Aorta (tissue), 5 donors: Measurements from ENCODE around the gene ZFAND3. TPM values are rescaled to one million over a fixed set of nuclear protein-coding genes. Genes with fewer than 3 reads are reported as not detected.
"Not testable (repeated sequence)": the region's sequence is repeated elsewhere in the genome, so short reads cannot be mapped to it uniquely, and the experiment has no call there.

Experiments
- ATAC-seq: fragments of 200-7000 bp; cut with Tn5 transposase; one replicate; pipeline ENCODE4 v1.9.1; 2022; ENCODE audit warnings: moderate library complexity; ENCODE audit not compliant: low FRiP score
- DNase-seq, 2 donors: peaks; one replicate each; pipeline ENCODE4 v3.0.0-alpha.2; 2020
- H3K27ac ChIP-seq, 2 donors: one replicate each; pipeline ENCODE4 v1.5.1; 2013; ENCODE audit warnings: low read length in 2 of 2, mild to moderate bottlenecking in 2 of 2, moderate library complexity in 2 of 2, control low read depth in 1 of 2, inconsistent platforms in 1 of 2, low read depth in 1 of 2
- H3K27me3 ChIP-seq, 2 donors: one replicate each; pipeline ENCODE4 v1.6.1; 2013; ENCODE audit warnings: control low read depth in 1 of 2, low read length in 1 of 2, mild to moderate bottlenecking in 1 of 2, moderate library complexity in 1 of 2; ENCODE audit not compliant: insufficient read depth in 2 of 2, control insufficient read depth in 1 of 2
- H3K36me3 ChIP-seq, 2 donors: one replicate each; pipeline ENCODE4 v1.6.1; 2013; ENCODE audit warnings: control low read depth in 1 of 2, low read length in 1 of 2, mild to moderate bottlenecking in 1 of 2; ENCODE audit not compliant: insufficient read depth in 2 of 2, control insufficient read depth in 1 of 2
- H3K4me1 ChIP-seq, 2 donors: one replicate each; pipeline ENCODE4 v1.6.1; 2013; ENCODE audit warnings: low read length in 2 of 2, control low read depth in 1 of 2, mild to moderate bottlenecking in 1 of 2, moderate library complexity in 1 of 2; ENCODE audit not compliant: insufficient read depth in 2 of 2, control insufficient read depth in 1 of 2
- H3K4me3 ChIP-seq, 2 donors: one replicate each; pipeline ENCODE4 v1.5.1; 2013; ENCODE audit warnings: low read length in 2 of 2, control low read depth in 1 of 2, mild to moderate bottlenecking in 1 of 2
- H3K9me3 ChIP-seq: one replicate; pipeline ENCODE4 v1.6.1; 2013; ENCODE audit warnings: mild to moderate bottlenecking, low read length; ENCODE audit not compliant: control insufficient read depth
- WGBS, 2 donors: extraction: QIAGEN DNeasy Blood & Tissue Kit; methylation state at CpG; one replicate each; pipeline ENCODE4 v1.1.7; 2013; 5-methylcytosine and 5-hydroxymethylcytosine counted together
- intact Hi-C, 2 donors: fragments of 100-400 bp; cut with DNase I; formaldehyde crosslinking; loops; one replicate each; pipeline versions ENCODE4 v1.14.2 to v1.15.0; 2022
- polyA plus RNA-seq, 2 donors: library from polyadenylated mRNA; stranded (reverse); fragments of 200-250 nt; gene quantifications; one replicate each; pipeline ENCODE4 v1.2.3, GENCODE V29; 2013
- total RNA-seq, 2 donors: library from RNA; stranded (reverse); fragmentation: NEBNext Ultra II Directional; extraction: Animal tissue kit (Norgen Biotek cat#: 25700); gene quantifications; one replicate each; pipeline ENCODE4 v1.2.1, GENCODE V29; 2021
- donor health status: healthy with polysubstance abuse.
- donor health status: Bipolar disorder and iron deficiency.
- donor health status: DM: no; HTN: no; CAD: no.
- donor health status: DM: no; HTN: no; CAD: no.
- donor health status: DM: yes; HTN: yes; CAD: no.

The ZFAND3 gene
- total and polyA plus RNA-seq, 4 donors: 29.6 to 86.0 (median 65.1) TPM

- peaks cover 0 to 3% of the 10 kb centered on the region in 2 donors for H3K4me1 ChIP-seq
- WGBS, 2 donors: 86 to 91% methylated on average over 1 of the region's 1 CpG
- intact Hi-C loops: no loop called here
Observed at GRCh38 chr6:38034274-38034914, 214.9 kb downstream of the ZFAND3 start.

DNA sequence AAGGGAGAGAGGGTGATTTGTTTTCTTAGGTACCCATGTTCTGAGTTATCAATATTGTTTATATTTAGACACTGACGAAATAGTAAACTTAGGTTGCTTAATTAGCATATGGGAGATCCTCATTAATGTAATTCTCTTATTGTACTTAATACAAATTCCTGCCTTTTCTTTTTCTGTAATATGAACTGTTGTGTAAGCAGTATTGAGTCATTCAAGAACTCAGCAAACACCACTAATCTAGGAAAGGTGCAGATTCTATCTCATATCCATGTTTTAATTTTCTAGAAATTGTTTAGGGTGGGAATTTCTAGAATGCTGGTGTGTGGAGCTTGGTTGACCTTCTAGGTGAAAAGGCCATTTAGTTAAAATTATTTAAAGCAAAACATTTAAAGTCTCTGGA is 216.0 kb downstream of the ZFAND3 start:
- Histone ChIP-seq H3K4me3 (no peak overlapping the region), H3K4me1 (peaks cover 0 to 3% of the 10 kb centered on the region in 2 donors), H3K27ac (no peak overlapping the region), H3K36me3 (no peaks in the 10 kb centered on the region), H3K27me3 (no peaks in the 10 kb centered on the region), H3K9me3 (no peaks in the 10 kb centered on the region)
- ATAC-seq (no peak), DNase-seq (no peak)
- intact Hi-C loops: no loop called here
- WGBS, 2 donors: 92 to 96% methylated on average over 1 of the region's 1 CpG

More at GRCh38 chr6:38034274-38034914, 214.9 kb downstream of the ZFAND3 start:
- Histone ChIP-seq H3K9me3 (no peaks in the 10 kb centered on the region), H3K36me3 (no peaks in the 10 kb centered on the region), H3K27ac (no peak overlapping the region), H3K27me3 (no peaks in the 10 kb centered on the region), H3K4me3 (no peak overlapping the region)
- no peak for DNase-seq
- no peak for ATAC-seq

DNA sequence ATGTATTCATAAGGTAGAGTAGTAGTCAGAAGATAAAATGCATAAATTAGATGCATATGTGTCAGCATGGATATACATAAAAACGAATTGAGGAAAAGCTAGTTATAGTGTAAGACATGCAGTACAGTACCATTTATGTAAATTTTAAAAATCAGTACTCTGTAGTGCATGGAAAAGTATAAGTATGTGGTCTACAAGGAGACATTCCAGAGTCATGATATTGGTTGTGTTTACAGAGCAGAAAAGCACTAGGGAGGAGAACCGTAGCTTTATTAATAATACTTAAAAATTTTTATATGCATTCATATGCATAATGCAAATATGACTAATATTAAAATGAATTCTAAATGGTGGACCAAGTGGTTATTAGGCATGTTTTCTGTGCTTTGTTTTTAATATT is 220.0 kb downstream of the ZFAND3 start:
- H3K4me1 ChIP-seq: peaks cover 3 to 5% of the 10 kb centered on the region in 2 donors
- no peaks in the 10 kb centered on the region for H3K36me3 ChIP-seq
- H3K27ac ChIP-seq: no peak overlapping the region
- no peak for ATAC-seq
- no peaks in the 10 kb centered on the region for H3K27me3 ChIP-seq
- intact Hi-C loops: no loop called here
- no peak overlapping the region for H3K4me3 ChIP-seq
- H3K9me3 ChIP-seq: no peaks in the 10 kb centered on the region
- 73 to 76% methylated on average over 2 of the region's 2 CpGs for WGBS, 2 donors
- no peak for DNase-seq

DNA sequence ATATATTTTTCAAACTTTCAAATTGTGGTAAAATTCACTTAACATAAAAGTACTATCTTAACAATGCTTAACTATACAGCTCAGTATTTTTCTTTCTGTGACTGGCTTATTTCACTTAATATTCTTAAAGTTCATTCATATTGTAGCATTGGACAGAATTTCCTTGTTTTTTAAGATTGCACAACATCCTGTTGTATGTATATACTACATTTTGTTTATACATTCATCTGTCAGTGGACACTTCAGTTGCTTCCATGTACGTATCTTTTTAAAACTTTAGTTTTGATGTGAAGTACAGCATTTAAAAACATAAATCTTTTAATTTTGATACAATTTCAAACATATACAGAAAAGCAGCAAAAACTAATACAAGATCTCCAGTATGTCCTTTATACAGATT is 220.7 kb downstream of the ZFAND3 start:
- H3K9me3 ChIP-seq: no peaks in the 10 kb centered on the region
- H3K4me1 ChIP-seq: peaks cover 3 to 5% of the 10 kb centered on the region in 2 donors
- 90 to 94% methylated on average over 1 of the region's 1 CpG for WGBS, 2 donors
- no peak overlapping the region for H3K27ac ChIP-seq
- ATAC-seq (no peak), DNase-seq (no peak)
- intact Hi-C loops: no loop called here
- no peaks in the 10 kb centered on the region for H3K36me3 ChIP-seq
- H3K27me3 ChIP-seq: no peaks in the 10 kb centered on the region
- H3K4me3 ChIP-seq: no peak overlapping the region

DNA sequence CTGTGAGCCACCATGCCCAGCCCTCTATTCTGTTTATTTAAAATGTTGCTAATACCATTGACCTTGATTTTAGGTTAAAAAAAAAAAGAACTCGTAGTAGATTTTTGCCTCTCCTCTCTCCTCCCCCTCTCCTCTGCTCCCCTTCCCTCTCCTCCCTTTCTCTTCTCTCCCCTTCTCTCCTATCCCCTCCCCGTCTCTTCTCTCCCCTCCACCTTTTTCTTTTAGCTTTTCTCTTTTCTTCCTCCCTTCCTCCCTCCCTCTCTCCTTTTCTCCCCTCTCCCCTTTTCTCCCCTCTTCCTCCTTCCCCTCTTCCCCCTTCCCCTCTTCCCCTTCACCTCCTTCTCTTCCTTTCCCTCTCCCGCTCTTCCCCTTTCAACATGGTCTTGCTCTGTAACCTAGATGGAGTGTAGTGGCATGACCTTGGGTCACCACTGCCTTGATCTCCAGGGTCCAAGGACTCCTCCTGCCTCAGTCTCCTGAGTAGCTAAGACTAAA is 223.8 kb downstream of the ZFAND3 start:
- WGBS, 2 donors: 69 to 94% methylated on average over 3 of the region's 3 CpGs
- Histone ChIP-seq H3K4me1 (peaks cover 2 to 5% of the 10 kb centered on the region in 2 donors), H3K27ac (no peak overlapping the region), H3K4me3 (no peak overlapping the region), H3K9me3 (no peaks in the 10 kb centered on the region), H3K36me3 (no peaks in the 10 kb centered on the region), H3K27me3 (no peaks in the 10 kb centered on the region)
- DNase-seq: no peak
- intact Hi-C loops: no loop called here
- ATAC-seq: no peak

GRCh38 chr6:38045701-38046305 is 226.3 kb downstream of the ZFAND3 start:
- DNase-seq (no peak), ATAC-seq (no peak)
- WGBS, 2 donors: 82 to 89% methylated on average over 6 of the region's 6 CpGs
- intact Hi-C loops: no loop called here
- Histone ChIP-seq H3K9me3 (no peaks in the 10 kb centered on the region), H3K36me3 (no peaks in the 10 kb centered on the region), H3K4me1 (peaks cover 0 to 5% of the 10 kb centered on the region in 2 donors), H3K27me3 (no peaks in the 10 kb centered on the region), H3K4me3 (no peak overlapping the region), H3K27ac (no peak overlapping the region)

DNA sequence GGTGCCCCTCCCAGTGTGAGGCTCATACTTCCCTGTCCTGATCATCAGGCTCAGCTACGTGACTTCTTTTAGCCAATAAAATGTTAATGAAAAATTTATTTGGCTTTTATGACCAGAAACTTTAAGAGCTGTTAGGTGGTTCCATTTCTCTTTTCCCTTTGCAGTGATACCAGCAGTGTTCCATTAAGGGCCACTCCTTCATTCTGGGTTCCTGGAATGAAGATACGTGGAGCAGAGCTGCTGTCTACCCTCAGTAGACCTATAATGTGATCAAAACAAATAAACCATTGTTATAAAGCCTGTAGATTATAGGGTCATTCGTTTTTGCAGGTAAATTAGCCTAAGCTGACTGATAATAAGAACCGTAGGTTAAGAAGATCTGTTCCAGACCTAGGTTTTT is 228.0 kb downstream of the ZFAND3 start:
- Histone ChIP-seq H3K4me1 (peaks cover 0 to 5% of the 10 kb centered on the region in 2 donors), H3K4me3 (no peak overlapping the region), H3K36me3 (no peaks in the 10 kb centered on the region), H3K27me3 (no peaks in the 10 kb centered on the region), H3K9me3 (no peaks in the 10 kb centered on the region), H3K27ac (no peak overlapping the region)
- intact Hi-C loops: no loop called here
- ATAC-seq: no peak
- DNase-seq: no peak
- WGBS, 2 donors: 93 to 95% methylated on average over 4 of the region's 4 CpGs

DNA sequence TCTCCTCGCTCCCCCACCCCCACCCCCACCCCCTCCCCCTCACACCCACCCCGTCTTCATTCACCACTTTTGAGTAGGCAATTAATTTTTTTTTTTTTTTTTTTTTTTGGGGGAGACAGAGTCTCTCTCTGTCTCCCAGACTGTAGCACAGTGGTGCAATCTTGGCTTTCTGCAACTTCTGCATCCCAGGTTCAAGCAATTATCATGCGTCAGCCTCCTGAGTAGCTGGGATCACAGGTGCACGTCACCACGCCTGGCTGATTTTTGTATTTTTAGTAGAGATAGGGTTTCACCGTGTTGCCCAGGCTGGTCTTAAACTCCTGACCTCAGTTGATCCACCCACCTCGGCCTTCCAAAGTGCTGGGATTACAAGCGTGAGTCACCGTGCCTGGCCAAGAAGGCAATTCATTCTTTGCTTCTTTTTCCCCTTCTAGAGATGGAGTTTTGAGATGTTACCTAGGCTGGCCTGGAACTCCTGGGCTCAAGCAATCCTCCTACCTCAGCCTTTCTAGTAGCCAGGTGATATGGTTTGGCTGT is 230.4 kb downstream of the ZFAND3 start:
- H3K4me3 ChIP-seq, ATAC-seq, intact Hi-C loops, H3K27ac ChIP-seq, H3K36me3 ChIP-seq, H3K27me3 ChIP-seq, H3K4me1 ChIP-seq, H3K9me3 ChIP-seq, DNase-seq: not testable (repeated sequence)
- 84 to 89% methylated on average over 9 of the region's 9 CpGs for WGBS, 2 donors
